Measurements from ENCODE around the gene AHR.

The AHR gene

GRCh38 chr7:17325364-17325763 lies 26.9 kb downstream of the AHR start:
- TF ChIP-seq CTCF (IDR thresholded peaks at IDR 0.05; ENCODE audit: low read depth, low read length) = no peak
- Histone ChIP-seq H3K9me3 (no peaks in the 10 kb centered on the region), H3K27me3 (no peaks in the 10 kb centered on the region), H3K4me1 (no peaks in the 10 kb centered on the region), H3K4me3 (ENCODE audit: low read depth, low read length) (no peak overlapping the region), H3K36me3 (no peaks in the 10 kb centered on the region)
- no peak for DNase-seq

- Histone ChIP-seq H3K36me3 (no peaks in the 10 kb centered on the region), H3K9me3 (no peaks in the 10 kb centered on the region)
- no peak for TF ChIP-seq CTCF (IDR thresholded peaks at IDR 0.05; ENCODE audit: low read depth, low read length)
Measured at GRCh38 chr7:17326378-17326777, 27.9 kb downstream of the AHR start.

GRCh38 chr7:17328641-17329040 lies 30.2 kb downstream of the AHR start:
- Histone ChIP-seq H3K27me3 (no peaks in the 10 kb centered on the region), H3K36me3 (no peaks in the 10 kb centered on the region), H3K4me1 (no peaks in the 10 kb centered on the region), H3K9me3 (no peaks in the 10 kb centered on the region), H3K4me3 (ENCODE audit: low read depth, low read length) (no peak overlapping the region)
- no peak for TF ChIP-seq CTCF (IDR thresholded peaks at IDR 0.05; ENCODE audit: low read depth, low read length)
- DNase-seq = no peak

More at GRCh38 chr7:17326378-17326777, 27.9 kb downstream of the AHR start:
- DNase-seq = no peak
- Histone ChIP-seq H3K4me3 (ENCODE audit: low read depth, low read length) (no peak overlapping the region), H3K4me1 (no peaks in the 10 kb centered on the region), H3K27me3 (no peaks in the 10 kb centered on the region)

DNA sequence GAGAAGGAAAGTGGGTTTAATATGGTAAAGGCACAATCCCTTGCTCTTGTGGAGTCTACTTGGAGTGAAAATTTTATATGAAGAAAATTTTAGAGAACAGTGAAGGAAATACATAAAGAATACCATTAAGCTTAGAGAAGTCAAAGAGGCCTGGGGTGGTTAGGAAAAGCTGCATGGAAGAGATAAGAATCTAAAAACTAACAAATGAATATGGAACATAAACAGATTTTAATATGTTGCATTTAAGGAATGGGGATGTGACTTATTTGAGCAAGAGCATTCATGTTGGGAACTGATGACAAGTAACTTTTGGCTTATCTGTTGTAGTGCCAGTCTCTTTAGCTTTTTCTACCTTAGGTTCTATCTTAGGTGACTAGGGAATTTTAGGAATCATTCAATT lies 31.0 kb downstream of the AHR start:
- no peaks in the 10 kb centered on the region for H3K4me1 ChIP-seq
- TF ChIP-seq CTCF (IDR thresholded peaks at IDR 0.05; ENCODE audit: low read depth, low read length) = no peak
- H3K4me3 ChIP-seq (ENCODE audit: low read depth, low read length) = no peak overlapping the region
- H3K27me3 ChIP-seq = no peaks in the 10 kb centered on the region
- no peak for DNase-seq
- no peaks in the 10 kb centered on the region for H3K36me3 ChIP-seq
- no peaks in the 10 kb centered on the region for H3K9me3 ChIP-seq

DNA sequence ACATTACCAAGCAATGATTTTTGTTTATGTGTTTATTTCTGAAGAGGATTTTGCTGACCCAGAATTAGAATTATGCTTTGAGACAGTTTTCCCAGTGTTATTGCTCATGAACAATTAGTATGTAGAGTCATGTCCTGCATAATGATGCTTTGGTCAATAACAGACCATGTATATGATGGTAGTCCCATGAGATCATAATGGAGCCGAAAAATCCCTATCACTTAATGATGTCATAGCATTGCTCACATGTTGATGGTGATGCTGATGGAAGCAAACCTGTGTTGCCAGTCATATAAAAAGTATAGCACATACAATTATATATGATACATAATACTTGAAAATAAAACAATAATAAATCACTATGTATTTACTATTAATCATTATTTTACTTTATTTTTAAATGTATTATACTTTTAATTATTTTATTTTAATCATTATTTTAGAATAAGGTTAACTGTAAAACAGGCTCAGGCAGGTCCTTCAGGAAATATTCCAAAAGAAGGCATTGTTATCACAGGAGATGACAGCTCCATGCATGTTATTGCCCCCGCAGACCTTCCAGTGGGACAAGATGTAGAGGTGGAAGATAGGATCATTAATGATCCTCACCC lies 33.5 kb downstream of the AHR start:
- no peak for TF ChIP-seq CTCF (IDR thresholded peaks at IDR 0.05; ENCODE audit: low read depth, low read length)
- Histone ChIP-seq H3K4me1 (no peaks in the 10 kb centered on the region), H3K27me3 (no peaks in the 10 kb centered on the region), H3K4me3 (ENCODE audit: low read depth, low read length) (no peak overlapping the region), H3K36me3 (no peaks in the 10 kb centered on the region), H3K9me3 (no peaks in the 10 kb centered on the region)
- DNase-seq = no peak

- Histone ChIP-seq H3K4me3 (ENCODE audit: low read depth, low read length) (no peak overlapping the region), H3K9me3 (no peaks in the 10 kb centered on the region), H3K4me1 (no peaks in the 10 kb centered on the region), H3K27me3 (no peaks in the 10 kb centered on the region), H3K36me3 (no peaks in the 10 kb centered on the region)
- DNase-seq = no peak
- no peak for TF ChIP-seq CTCF (IDR thresholded peaks at IDR 0.05; ENCODE audit: low read depth, low read length)
Measured at GRCh38 chr7:17333221-17333620, 34.8 kb downstream of the AHR start.

Measured in BE2C (cell line).